AG09309 (cell line): ENCODE data around the gene OTOG.

ENCODE experiments used
- DNase-seq: peaks from one replicate; pipeline ENCODE4 v3.0.0-alpha.2; 2010; ENCODE audit warnings: low read depth
- H3K4me3 ChIP-seq: 2 replicates; pipeline ENCODE4 v1.5.1; 2011; ENCODE audit warnings: mild to moderate bottlenecking, low read depth, low read length, moderate library complexity; ENCODE audit not compliant: control insufficient read depth
- CTCF ChIP-seq: IDR thresholded peaks from 2 replicates; pipeline ENCODE4 v1.5.1; 2011; ENCODE audit warnings: mild to moderate bottlenecking, low read depth, low read length, inconsistent platforms; ENCODE audit not compliant: insufficient read depth, control insufficient read depth; ENCODE audit errors: missing control alignments

OTOG gene

GRCh38 chr11:17638311-17638710 lies 91.3 kb downstream of the OTOG start:
- TF ChIP-seq CTCF, result no peak
- DNase-seq, result no peak
- H3K4me3 ChIP-seq, result no peak overlapping the region

GRCh38 chr11:17639091-17639490 lies 92.0 kb downstream of the OTOG start:
- TF ChIP-seq CTCF, result no peak
- no peak for DNase-seq
- no peak overlapping the region for H3K4me3 ChIP-seq

- H3K4me3 ChIP-seq, result no peak overlapping the region
- no peak for TF ChIP-seq CTCF
- DNase-seq, result no peak
These were observed 92.7 kb downstream of the OTOG start for GRCh38 chr11:17639781-17640180.

- TF ChIP-seq CTCF, result no peak
These were observed 93.6 kb downstream of the OTOG start for GRCh38 chr11:17640493-17641164.

GRCh38 chr11:17641792-17642350 lies 94.8 kb downstream of the OTOG start:
- H3K4me3 ChIP-seq, result no peak overlapping the region
- TF ChIP-seq CTCF, result no peak
- no peak for DNase-seq

More at GRCh38 chr11:17640493-17641164, 93.6 kb downstream of the OTOG start:
- no peak overlapping the region for H3K4me3 ChIP-seq
- no peak for DNase-seq

GRCh38 chr11:17642370-17642769 lies 95.3 kb downstream of the OTOG start:
- no peak for DNase-seq
- no peak for TF ChIP-seq CTCF
- no peak overlapping the region for H3K4me3 ChIP-seq
